Measurements from ENCODE around the gene IL22RA2. TPM values are rescaled to one million over a fixed set of nuclear protein-coding genes. Genes with fewer than 3 reads are reported as not detected.
A peak's percentile ranks its signal among the peaks of the same experiment; 100 is the strongest.

IL22RA2 gene
- polyA plus RNA-seq, 3 donors: not detected

DNA sequence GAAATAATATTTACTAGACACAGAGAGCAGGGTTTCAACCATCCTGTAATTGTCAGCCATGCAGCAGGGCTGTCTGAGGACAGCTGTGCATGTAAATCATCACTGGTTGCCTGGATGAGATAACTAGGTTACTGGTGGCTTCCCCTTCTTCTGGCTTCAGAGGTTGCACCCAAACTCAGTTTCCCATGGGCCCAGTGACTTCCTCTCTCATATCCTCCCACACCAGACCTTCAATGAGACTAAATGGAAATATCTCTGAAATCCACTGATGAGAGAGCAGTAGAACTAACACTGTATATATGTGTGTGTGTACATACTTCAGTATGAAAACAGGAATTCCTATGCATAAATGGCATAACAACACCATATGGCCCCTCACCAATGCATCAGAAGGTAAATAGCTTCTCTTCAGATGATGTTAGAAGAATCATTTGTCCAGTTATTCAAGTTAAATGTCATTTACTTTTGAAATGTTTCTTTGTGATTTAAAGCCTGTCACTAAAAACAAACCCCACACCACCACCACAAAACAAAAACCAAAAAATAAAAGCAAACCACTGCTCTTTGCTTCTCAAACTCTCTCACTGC lies 77.7 kb downstream of the IL22RA2 start:
- DNase-seq: no peak

DNA sequence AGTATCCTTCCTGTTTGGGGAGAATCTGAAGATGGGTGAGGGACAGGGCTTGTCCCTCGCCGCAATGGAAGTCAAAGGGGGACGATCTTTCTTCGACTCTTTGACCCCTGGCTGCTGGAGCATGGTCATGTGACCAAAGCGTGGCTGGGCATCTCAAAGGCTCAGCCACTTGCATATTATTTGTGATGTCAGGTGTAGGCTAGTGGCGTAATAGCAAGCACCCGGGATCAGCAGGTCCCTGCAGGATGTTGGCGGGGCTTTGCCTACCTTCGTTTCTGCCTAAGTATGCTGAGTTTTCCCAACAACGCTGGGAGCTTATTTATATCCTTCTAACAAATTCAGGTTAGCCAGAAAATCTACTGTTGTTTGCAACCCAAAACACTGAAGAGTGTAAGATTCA lies 78.4 kb downstream of the IL22RA2 start:
- DNase-seq: no peak

DNA sequence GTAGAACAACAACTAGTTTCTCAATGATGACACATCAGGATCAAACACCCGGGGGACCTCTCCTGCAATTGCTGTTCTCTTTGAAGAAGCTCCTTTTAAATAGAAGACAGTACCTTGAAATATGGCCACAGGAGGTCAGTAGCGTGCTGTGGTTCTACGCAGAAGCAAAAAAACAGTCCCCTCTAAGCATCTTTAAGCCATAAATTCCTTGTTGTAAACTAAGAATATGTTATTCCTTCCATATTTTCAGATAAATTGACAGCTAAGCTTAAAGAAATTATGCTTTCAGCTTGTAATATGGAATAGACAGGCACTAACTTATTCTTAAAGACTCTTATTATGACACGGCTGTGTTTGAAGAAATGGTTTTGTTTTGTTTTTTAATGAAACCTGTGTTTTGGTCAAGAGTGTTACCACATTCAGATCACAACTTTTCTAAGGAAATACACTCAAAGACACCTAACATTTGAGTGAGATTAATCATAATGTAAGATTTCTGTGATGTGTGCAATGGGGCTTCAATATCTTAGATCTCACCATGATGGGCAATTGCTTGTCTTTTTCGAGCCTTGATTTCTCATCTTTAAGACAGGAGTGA lies 78.9 kb downstream of the IL22RA2 start:
- DNase-seq: peak; percentile 58

Other genes with a start within 250 kb of the IL22RA2 start
- gene IL20RA, start 128.7 kb downstream of the IL22RA2 start, polyA plus RNA-seq (ENCODE audit: insufficient read length in 3 of 3): 1 to 10 TPM; 1.1 to 2.6 (median 1.6) TPM
- 10 to 100 TPM; 52.2 to 58.6 (median 55.6) TPM for gene IFNGR1, start 45.7 kb upstream of the IL22RA2 start, polyA plus RNA-seq (ENCODE audit: insufficient read length in 3 of 3)